ENCODE data around the gene DGKQ.
"Not testable (repeated sequence)": the region's sequence is repeated elsewhere in the genome, so short reads cannot be mapped to it uniquely, and the experiment has no call there.

- TF ChIP-seq CTCF (conservative IDR thresholded peaks at IDR 0.05; ENCODE audit: low read depth, low read length); EZH2phosphoT487 (IDR thresholded peaks at IDR 0.05; ENCODE audit: borderline replicate concordance, low read length); EZH2 (IDR thresholded peaks at IDR 0.05; ENCODE audit: low read length, unreplicated experiment): not testable (repeated sequence)
Observed at GRCh38 chr4:919004-919680, 54.2 kb downstream of the DGKQ start.

Measured in PC-3 (cell line).